Naive thymus-derived CD4-positive, alpha-beta T cell (primary cell): ENCODE results near the gene DNAJB11. TPM values are rescaled to one million over a fixed set of nuclear protein-coding genes. Genes with fewer than 3 reads are reported as not detected.
A peak's percentile ranks its signal among the peaks of the same experiment; 100 is the strongest.
"Not testable (repeated sequence)": the region's sequence is repeated elsewhere in the genome, so short reads cannot be mapped to it uniquely, and the experiment has no call there.

ENCODE experiments used
- ATAC-seq: fragments of 150-1000 bp; cut with Tn5 transposase; 2 replicates; pipeline ENCODE4 v1.10.0; 2021; ENCODE audit warnings: mild to moderate bottlenecking, moderate library complexity
- CTCF ChIA-PET: fragments of 350-600 bp; sonication (Branson Sonifier 250); formaldehyde crosslinking; loops from one replicate; lab custom pipeline; 2021; ENCODE audit warnings: antibody characterized with exemption; lab: Charles Lee
- POLR2A ChIA-PET: fragments of 350-600 bp; sonication (Branson Sonifier 250); formaldehyde crosslinking; loops from one replicate; lab custom pipeline; 2021; ENCODE audit warnings: antibody characterized with exemption, inconsistent platforms; lab: Charles Lee
- DNase-seq, 9 donors: peaks; one replicate each; pipeline versions ENCODE4 v3.0.0 to v3.0.0-alpha.2; 2020 to 2022; ENCODE audit warnings: mixed read lengths in 1 of 9
- H3K27ac ChIP-seq: one replicate; pipeline ENCODE4 v1.7.0; 2013; ENCODE audit warnings: mild to moderate bottlenecking, low read depth, low read length, moderate library complexity
- H3K27me3 ChIP-seq, 2 donors: one replicate each; pipeline ENCODE4 v1.7.0; 2013; ENCODE audit warnings: low read length in 2 of 2, mild to moderate bottlenecking in 2 of 2, moderate library complexity in 2 of 2; ENCODE audit not compliant: control insufficient read depth in 2 of 2, insufficient read depth in 2 of 2
- H3K36me3 ChIP-seq, 3 experiments: 1 replicate in 2 of 3; 2 replicates in 1 of 3; pipeline ENCODE4 v1.7.0; 2013; ENCODE audit warnings: low read length in 3 of 3, mild to moderate bottlenecking in 3 of 3, moderate library complexity in 1 of 3; ENCODE audit not compliant: insufficient read depth in 3 of 3, control insufficient read depth in 2 of 3
- H3K4me1 ChIP-seq, 2 donors: one replicate each; pipeline ENCODE4 v1.7.0; 2013; ENCODE audit warnings: low read length in 2 of 2, mild to moderate bottlenecking in 2 of 2, moderate library complexity in 1 of 2; ENCODE audit not compliant: control insufficient read depth in 2 of 2, insufficient read depth in 2 of 2
- H3K4me3 ChIP-seq: 2 replicates; pipeline ENCODE4 v1.7.0; 2013; ENCODE audit warnings: mild to moderate bottlenecking, low read length
- H3K9me3 ChIP-seq, 3 experiments: 1 replicate in 2 of 3; 2 replicates in 1 of 3; pipeline ENCODE4 v1.7.0; 2013; ENCODE audit warnings: low read length in 3 of 3; ENCODE audit not compliant: control insufficient read depth in 2 of 3
- H3K27ac Mint-ChIP-seq, 9 donors: one replicate each; pipeline ENCODE4 v1.8.0; 2020 to 2022; ENCODE audit warnings: mixed read lengths in 9 of 9, mild to moderate bottlenecking in 8 of 9, moderate library complexity in 5 of 9, inconsistent platforms in 2 of 9
- H3K27me3 Mint-ChIP-seq, 5 donors: one replicate each; pipeline ENCODE4 v1.8.0; 2021 to 2022; ENCODE audit warnings: mixed read lengths in 5 of 5, mild to moderate bottlenecking in 1 of 5
- H3K36me3 Mint-ChIP-seq, 5 donors: one replicate each; pipeline ENCODE4 v1.8.0; 2020 to 2022; ENCODE audit warnings: mixed read lengths in 5 of 5, mild to moderate bottlenecking in 3 of 5, inconsistent platforms in 1 of 5
- H3K4me1 Mint-ChIP-seq, 7 donors: one replicate each; pipeline ENCODE4 v1.8.0; 2020 to 2022; ENCODE audit warnings: mixed read lengths in 7 of 7, mild to moderate bottlenecking in 3 of 7, inconsistent platforms in 1 of 7
- H3K4me3 Mint-ChIP-seq, 10 donors: one replicate each; pipeline ENCODE4 v1.8.0; 2020 to 2022; ENCODE audit warnings: mild to moderate bottlenecking in 10 of 10, mixed read lengths in 10 of 10, moderate library complexity in 6 of 10, inconsistent platforms in 2 of 10
- H3K9me3 Mint-ChIP-seq, 11 donors: one replicate each; pipeline ENCODE4 v1.8.0; 2020 to 2022; ENCODE audit warnings: mixed read lengths in 11 of 11, mild to moderate bottlenecking in 4 of 11, inconsistent platforms in 1 of 11, moderate library complexity in 1 of 11
- intact Hi-C, 2 donors: fragments of 100-400 bp; cut with micrococcal nuclease; formaldehyde crosslinking; loops; one replicate each; pipeline ENCODE4 v1.15.1; 2023
- polyA plus RNA-seq, 2 donors: library from polyadenylated mRNA; unstranded; fragments of 300-500 nt; fragmentation: Illumina TruSeq; gene quantifications; one replicate each; pipeline ENCODE4 v1.2.3, GENCODE V29; 2021
- total RNA-seq, 6 experiments: library from RNA in 5 of 6; stranded (reverse) in 5 of 6; gene quantifications; 1 replicate in 5 of 6; 2 replicates in 1 of 6; pipeline ENCODE4 v1.2.3 and lab custom pipeline; 2021 to 2026

DNAJB11 gene
- total and polyA plus RNA-seq, 7 experiments from 2014 or later, result 27.4 to 75.2 (median 30.4) TPM

- H3K4me3 ChIP-seq, result peak overlapping the region; percentile 85
- peaks cover 0 to 25% (median 8%) of the 10 kb centered on the region in 5 donors for H3K36me3 Mint-ChIP-seq
These were observed 1.1 kb downstream of the DNAJB11 start for GRCh38 chr3:186571644-186572013.

GRCh38 chr3:186577521-186577920 is 7.0 kb downstream of the DNAJB11 start:
- H3K27me3 Mint-ChIP-seq, result no peaks in the 10 kb centered on the region

More at GRCh38 chr3:186571644-186572013, 1.1 kb downstream of the DNAJB11 start:
- Histone ChIP-seq H3K4me1 (peaks cover 18 to 26% of the 10 kb centered on the region in 2 donors), H3K9me3 (no peaks in the 10 kb centered on the region), H3K36me3 (peaks cover 0 to 19% (median 10%) of the 10 kb centered on the region in 3 experiments), H3K27ac (peak overlapping the region; percentile 95), H3K27me3 (no peaks in the 10 kb centered on the region)
- H3K4me3 Mint-ChIP-seq, result peak overlapping the region; percentile 83 to 98 (median 95)
- intact Hi-C loops, result loop anchor here (2.0 to 10.0 kb wide), 7 partner anchors 45 to 1757 kb away; partner anchors contain the start of genes VPS8 (in 2 of the 2), RTP4 (in 1 of the 2) and TMEM41A (in 1 of the 2)
- DNase-seq (no peak), ATAC-seq (no peak)
- peaks cover 0 to 4% (median 0%) of the 10 kb centered on the region in 11 donors for H3K9me3 Mint-ChIP-seq
- CTCF ChIA-PET, result interaction anchor here (1.0 kb wide), 1 partner anchor 615 kb away, joined by 4 read pairs; no protein-coding TSS in a partner anchor
- H3K4me1 Mint-ChIP-seq, result peaks cover 20 to 68% (median 60%) of the 10 kb centered on the region in 7 donors
- H3K27ac Mint-ChIP-seq, result peak overlapping the region; percentile 33 to 99 (median 97)
- peaks cover 0 to 4% (median 0%) of the 10 kb centered on the region in 5 donors for H3K27me3 Mint-ChIP-seq
- POLR2A ChIA-PET, result interaction anchor here (0.9 to 7.8 kb wide), 2 partner anchors 213 to 634 kb away, joined by 3 to 74 read pairs; partner anchors contain the start of genes EIF4A2 and TRA2B

GRCh38 chr3:186580785-186581184 is 10.3 kb downstream of the DNAJB11 start:
- Mint-ChIP-seq H3K4me3 (no peak overlapping the region), H3K27ac (peak overlapping the region in 1 of 9 donors; percentile 5), H3K4me1 (peaks cover 0 to 9% (median 4%) of the 10 kb centered on the region in 7 donors), H3K9me3 (no peaks in the 10 kb centered on the region), H3K36me3 (peaks cover 12 to 59% (median 29%) of the 10 kb centered on the region in 5 donors), H3K27me3 (no peaks in the 10 kb centered on the region)
- DNase-seq (no peak), ATAC-seq (no peak)
- H3K4me3 ChIP-seq, result no peak overlapping the region
- ChIA-PET POLR2A (no interaction called here), CTCF (interaction anchor here (0.6 to 1.0 kb wide), 2 partner anchors 36 to 497 kb away, joined by 3 to 4 read pairs; no protein-coding TSS in a partner anchor)
- no peaks in the 10 kb centered on the region for H3K4me1 ChIP-seq
- peaks cover 22 to 84% (median 58%) of the 10 kb centered on the region in 3 experiments for H3K36me3 ChIP-seq
- H3K9me3 ChIP-seq, result no peaks in the 10 kb centered on the region
- no peak overlapping the region for H3K27ac ChIP-seq
- intact Hi-C loops, result no loop called here
- H3K27me3 ChIP-seq, result no peaks in the 10 kb centered on the region

More at GRCh38 chr3:186577521-186577920, 7.0 kb downstream of the DNAJB11 start:
- DNase-seq (no peak), ATAC-seq (no peak)
- intact Hi-C loops, result loop anchor here (10.0 kb wide), 1 partner anchor 1763 kb away; the partner anchor contains the start of gene VPS8 (in 2 of the 2)
- no peak overlapping the region for H3K4me3 Mint-ChIP-seq
- Histone ChIP-seq H3K27ac (no peak overlapping the region), H3K4me3 (no peak overlapping the region), H3K4me1 (no peaks in the 10 kb centered on the region), H3K9me3 (no peaks in the 10 kb centered on the region), H3K27me3 (no peaks in the 10 kb centered on the region), H3K36me3 (peaks cover 12 to 57% (median 42%) of the 10 kb centered on the region in 3 experiments)
- H3K27ac Mint-ChIP-seq, result peak overlapping the region in 1 of 9 donors; percentile 14
- ChIA-PET POLR2A (interaction anchor here (0.6 to 0.8 kb wide), 2 partner anchors 206 to 227 kb away, joined by 3 to 7 read pairs; partner anchors contain the start of gene EIF4A2), CTCF (interaction anchor here (1.4 kb wide), 1 partner anchor 39 kb away, joined by 4 read pairs; no protein-coding TSS in a partner anchor)
- peaks cover 5 to 30% (median 20%) of the 10 kb centered on the region in 7 donors for H3K4me1 Mint-ChIP-seq
- H3K36me3 Mint-ChIP-seq, result peaks cover 8 to 57% (median 18%) of the 10 kb centered on the region in 5 donors
- no peaks in the 10 kb centered on the region for H3K9me3 Mint-ChIP-seq

GRCh38 chr3:186582541-186582940 is 12.0 kb downstream of the DNAJB11 start:
- ChIA-PET POLR2A (no interaction called here), CTCF (no interaction called here)
- Histone ChIP-seq H3K9me3 (no peaks in the 10 kb centered on the region), H3K4me3 (no peak overlapping the region), H3K27ac (no peak overlapping the region), H3K36me3 (peaks cover 22 to 75% (median 50%) of the 10 kb centered on the region in 3 experiments), H3K27me3 (no peaks in the 10 kb centered on the region), H3K4me1 (no peaks in the 10 kb centered on the region)
- DNase-seq, result no peak
- intact Hi-C loops, result no loop called here
- H3K9me3 Mint-ChIP-seq, result no peaks in the 10 kb centered on the region
- H3K4me3 Mint-ChIP-seq, result no peak overlapping the region
- H3K27me3 Mint-ChIP-seq, result no peaks in the 10 kb centered on the region
- no peak for ATAC-seq
- peaks cover 8 to 59% (median 30%) of the 10 kb centered on the region in 5 donors for H3K36me3 Mint-ChIP-seq
- no peak overlapping the region for H3K27ac Mint-ChIP-seq
- H3K4me1 Mint-ChIP-seq, result peaks cover 0 to 8% (median 2%) of the 10 kb centered on the region in 7 donors

GRCh38 chr3:186583831-186584230 is 13.3 kb downstream of the DNAJB11 start:
- no peaks in the 10 kb centered on the region for H3K27me3 Mint-ChIP-seq
- H3K36me3 Mint-ChIP-seq, result peaks cover 8 to 51% (median 29%) of the 10 kb centered on the region in 5 donors
- ChIA-PET POLR2A (interaction anchor here (0.7 kb wide), 1 partner anchor 245 kb away, joined by 3 read pairs; no protein-coding TSS in a partner anchor), CTCF (interaction anchor here (0.6 to 1.4 kb wide), 4 partner anchors 31 to 657 kb away, joined by 3 read pairs; no protein-coding TSS in a partner anchor)
- Histone ChIP-seq H3K36me3 (peaks cover 22 to 66% (median 50%) of the 10 kb centered on the region in 3 experiments), H3K4me1 (no peaks in the 10 kb centered on the region), H3K27ac (no peak overlapping the region), H3K9me3 (no peaks in the 10 kb centered on the region), H3K27me3 (no peaks in the 10 kb centered on the region), H3K4me3 (no peak overlapping the region)
- no peaks in the 10 kb centered on the region for H3K9me3 Mint-ChIP-seq
- no peak overlapping the region for H3K4me3 Mint-ChIP-seq
- intact Hi-C loops, result no loop called here
- H3K27ac Mint-ChIP-seq, result peak overlapping the region in 1 of 9 donors; percentile 15
- ATAC-seq (no peak), DNase-seq (no peak)
- H3K4me1 Mint-ChIP-seq, result peaks cover 0 to 7% (median 0%) of the 10 kb centered on the region in 7 donors

GRCh38 chr3:186586245-186586644 is 15.7 kb downstream of the DNAJB11 start:
- H3K9me3 ChIP-seq, DNase-seq, intact Hi-C loops, H3K27ac Mint-ChIP-seq, H3K27ac ChIP-seq, H3K4me1 ChIP-seq, H3K9me3 Mint-ChIP-seq, H3K27me3 Mint-ChIP-seq, H3K27me3 ChIP-seq, H3K4me3 Mint-ChIP-seq, H3K4me3 ChIP-seq, ATAC-seq: not testable (repeated sequence)
- H3K36me3 ChIP-seq, result peaks cover 13 to 47% (median 30%) of the 10 kb centered on the region in 3 experiments
- ChIA-PET CTCF (interaction anchor here (1.2 kb wide), 1 partner anchor 11 kb away, joined by 3 read pairs; no protein-coding TSS in a partner anchor), POLR2A (interaction anchor here (0.6 to 1.0 kb wide), 2 partner anchors 42 to 186 kb away, joined by 3 read pairs; no protein-coding TSS in a partner anchor)
- H3K36me3 Mint-ChIP-seq, result peaks cover 8 to 37% (median 22%) of the 10 kb centered on the region in 5 donors
- H3K4me1 Mint-ChIP-seq, result peaks cover 5 to 23% (median 8%) of the 10 kb centered on the region in 7 donors
